Measurements from ENCODE around the gene ESR2. TPM values are rescaled to one million over a fixed set of nuclear protein-coding genes. Genes with fewer than 3 reads are reported as not detected.

ESR2 gene
- total RNA-seq, 1 donor from 2014 or later: not detected

DNA sequence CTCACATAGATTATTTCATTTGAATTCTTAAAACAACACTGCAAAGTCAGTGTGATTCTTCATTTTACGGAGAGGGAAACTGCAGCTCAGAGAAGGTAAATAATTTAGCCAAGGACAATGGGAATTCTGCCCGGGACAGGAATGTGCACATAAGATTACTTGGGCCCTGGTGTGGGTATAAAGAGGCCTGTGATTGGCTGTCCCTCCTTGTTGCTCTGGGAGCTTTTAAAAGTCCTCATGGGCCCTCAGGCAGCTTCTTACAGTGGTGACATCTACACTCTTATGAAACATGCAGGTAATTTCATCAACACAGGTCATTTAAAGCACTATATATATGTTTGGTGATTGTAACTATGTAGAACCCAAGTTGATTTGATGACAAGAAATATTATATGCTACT is 100.3 kb downstream of the ESR2 start:
- Mint-ChIP-seq H3K4me3 (ENCODE audit: unreplicated experiment) (no peak overlapping the region), H3K4me1 (ENCODE audit: unreplicated experiment) (peaks cover 11% of the 10 kb centered on the region), H3K27me3 (ENCODE audit: unreplicated experiment) (peaks cover 4% of the 10 kb centered on the region), H3K27ac (ENCODE audit: unreplicated experiment) (no peak overlapping the region), H3K36me3 (ENCODE audit: low read depth, unreplicated experiment) (no peaks in the 10 kb centered on the region), H3K9me3 (ENCODE audit: unreplicated experiment) (no peaks in the 10 kb centered on the region)
- no peak for DNase-seq (ENCODE audit: low spot score)
- TF ChIP-seq, protein P1, sequence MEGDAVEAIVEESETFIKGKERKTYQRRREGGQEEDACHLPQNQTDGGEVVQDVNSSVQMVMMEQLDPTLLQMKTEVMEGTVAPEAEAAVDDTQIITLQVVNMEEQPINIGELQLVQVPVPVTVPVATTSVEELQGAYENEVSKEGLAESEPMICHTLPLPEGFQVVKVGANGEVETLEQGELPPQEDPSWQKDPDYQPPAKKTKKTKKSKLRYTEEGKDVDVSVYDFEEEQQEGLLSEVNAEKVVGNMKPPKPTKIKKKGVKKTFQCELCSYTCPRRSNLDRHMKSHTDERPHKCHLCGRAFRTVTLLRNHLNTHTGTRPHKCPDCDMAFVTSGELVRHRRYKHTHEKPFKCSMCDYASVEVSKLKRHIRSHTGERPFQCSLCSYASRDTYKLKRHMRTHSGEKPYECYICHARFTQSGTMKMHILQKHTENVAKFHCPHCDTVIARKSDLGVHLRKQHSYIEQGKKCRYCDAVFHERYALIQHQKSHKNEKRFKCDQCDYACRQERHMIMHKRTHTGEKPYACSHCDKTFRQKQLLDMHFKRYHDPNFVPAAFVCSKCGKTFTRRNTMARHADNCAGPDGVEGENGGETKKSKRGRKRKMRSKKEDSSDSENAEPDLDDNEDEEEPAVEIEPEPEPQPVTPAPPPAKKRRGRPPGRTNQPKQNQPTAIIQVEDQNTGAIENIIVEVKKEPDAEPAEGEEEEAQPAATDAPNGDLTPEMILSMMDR (IDR thresholded peaks at IDR 0.05; ENCODE audit: unreplicated experiment): no peak

DNA sequence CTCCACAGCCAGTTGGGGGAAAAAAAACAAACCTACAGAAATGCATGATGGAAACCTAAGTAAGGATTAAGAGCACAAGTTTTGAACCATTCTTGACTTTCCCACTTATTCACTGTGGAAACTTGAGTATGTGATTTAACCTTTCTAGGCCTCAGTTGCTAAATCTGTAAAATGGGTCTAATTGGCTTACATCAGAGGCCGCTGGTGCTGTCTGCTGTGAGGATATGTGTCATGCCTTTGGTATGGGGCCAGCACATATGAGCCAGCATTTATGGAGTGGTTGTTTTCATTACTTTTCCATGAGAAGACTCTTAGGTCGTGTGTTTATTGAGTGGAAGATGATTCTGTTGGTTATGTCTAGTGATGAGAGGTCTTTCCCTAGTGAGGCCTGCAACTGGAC is 102.4 kb downstream of the ESR2 start:
- DNase-seq (ENCODE audit: low spot score): no peak
- Mint-ChIP-seq H3K36me3 (ENCODE audit: low read depth, unreplicated experiment) (peaks cover 4% of the 10 kb centered on the region), H3K27ac (ENCODE audit: unreplicated experiment) (no peak overlapping the region), H3K9me3 (ENCODE audit: unreplicated experiment) (no peaks in the 10 kb centered on the region), H3K4me1 (ENCODE audit: unreplicated experiment) (peaks cover 7% of the 10 kb centered on the region), H3K4me3 (ENCODE audit: unreplicated experiment) (no peak overlapping the region), H3K27me3 (ENCODE audit: unreplicated experiment) (peaks cover 2% of the 10 kb centered on the region)
- TF ChIP-seq, protein P1 (IDR thresholded peaks at IDR 0.05; ENCODE audit: unreplicated experiment): no peak

DNA sequence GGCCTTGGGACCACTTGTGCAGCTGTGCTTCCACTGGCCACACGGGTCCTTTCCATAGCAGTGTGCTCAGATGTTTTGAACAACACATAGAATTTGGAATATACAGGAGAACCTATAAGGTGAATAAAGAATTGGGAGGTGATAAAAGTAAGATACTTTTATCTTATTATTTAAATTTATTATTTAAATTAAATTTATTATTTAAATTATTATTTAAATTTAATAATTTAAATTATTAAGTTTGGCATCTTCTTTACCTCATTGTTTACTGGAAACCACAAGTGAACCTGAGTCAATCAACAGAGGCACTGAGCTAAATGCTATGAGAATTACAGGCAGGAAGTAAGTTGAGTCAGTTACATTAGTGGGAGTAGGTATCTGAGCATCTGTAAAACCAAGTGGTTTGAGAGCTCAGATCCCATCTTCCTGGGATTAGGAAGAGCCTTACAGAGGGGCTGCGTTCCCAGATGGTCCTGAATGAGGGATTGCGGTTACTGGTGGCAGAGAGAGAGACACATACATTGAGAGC is 103.1 kb downstream of the ESR2 start:
- H3K4me3 Mint-ChIP-seq (ENCODE audit: unreplicated experiment): no peak overlapping the region
- H3K36me3 Mint-ChIP-seq (ENCODE audit: low read depth, unreplicated experiment): peaks cover 4% of the 10 kb centered on the region
- H3K27me3 Mint-ChIP-seq (ENCODE audit: unreplicated experiment): peaks cover 2% of the 10 kb centered on the region
- TF ChIP-seq, protein P1 (IDR thresholded peaks at IDR 0.05; ENCODE audit: unreplicated experiment): no peak
- peaks cover 7% of the 10 kb centered on the region for H3K4me1 Mint-ChIP-seq (ENCODE audit: unreplicated experiment)
- no peak for DNase-seq (ENCODE audit: low spot score)
- H3K27ac Mint-ChIP-seq (ENCODE audit: unreplicated experiment): no peak overlapping the region
- no peaks in the 10 kb centered on the region for H3K9me3 Mint-ChIP-seq (ENCODE audit: unreplicated experiment)

DNA sequence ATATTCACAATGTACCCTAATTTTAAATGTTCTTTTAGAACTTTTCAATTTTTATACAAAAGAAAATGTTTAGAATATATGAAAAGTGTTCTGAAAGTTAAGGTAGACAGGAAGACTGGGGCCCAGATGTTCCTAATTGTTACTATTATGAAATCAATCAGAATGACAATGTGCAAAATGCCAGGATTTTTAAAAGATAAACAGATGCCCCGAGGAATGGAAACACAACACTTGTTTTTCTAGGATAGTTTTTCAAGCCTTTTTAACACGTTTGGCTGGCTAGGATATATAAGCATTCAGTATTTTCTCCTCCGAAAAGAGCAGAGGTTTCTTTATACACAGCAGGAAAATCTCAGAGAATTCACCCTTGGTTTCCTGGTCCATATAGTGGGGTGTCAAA is 106.8 kb downstream of the ESR2 start:
- Mint-ChIP-seq H3K27me3 (ENCODE audit: unreplicated experiment) (peaks cover 4% of the 10 kb centered on the region), H3K4me3 (ENCODE audit: unreplicated experiment) (no peak overlapping the region), H3K9me3 (ENCODE audit: unreplicated experiment) (no peaks in the 10 kb centered on the region), H3K27ac (ENCODE audit: unreplicated experiment) (no peak overlapping the region), H3K4me1 (ENCODE audit: unreplicated experiment) (peaks cover 3% of the 10 kb centered on the region), H3K36me3 (ENCODE audit: low read depth, unreplicated experiment) (peaks cover 18% of the 10 kb centered on the region)
- TF ChIP-seq, protein P1 (IDR thresholded peaks at IDR 0.05; ENCODE audit: unreplicated experiment): no peak
- DNase-seq (ENCODE audit: low spot score): no peak

DNA sequence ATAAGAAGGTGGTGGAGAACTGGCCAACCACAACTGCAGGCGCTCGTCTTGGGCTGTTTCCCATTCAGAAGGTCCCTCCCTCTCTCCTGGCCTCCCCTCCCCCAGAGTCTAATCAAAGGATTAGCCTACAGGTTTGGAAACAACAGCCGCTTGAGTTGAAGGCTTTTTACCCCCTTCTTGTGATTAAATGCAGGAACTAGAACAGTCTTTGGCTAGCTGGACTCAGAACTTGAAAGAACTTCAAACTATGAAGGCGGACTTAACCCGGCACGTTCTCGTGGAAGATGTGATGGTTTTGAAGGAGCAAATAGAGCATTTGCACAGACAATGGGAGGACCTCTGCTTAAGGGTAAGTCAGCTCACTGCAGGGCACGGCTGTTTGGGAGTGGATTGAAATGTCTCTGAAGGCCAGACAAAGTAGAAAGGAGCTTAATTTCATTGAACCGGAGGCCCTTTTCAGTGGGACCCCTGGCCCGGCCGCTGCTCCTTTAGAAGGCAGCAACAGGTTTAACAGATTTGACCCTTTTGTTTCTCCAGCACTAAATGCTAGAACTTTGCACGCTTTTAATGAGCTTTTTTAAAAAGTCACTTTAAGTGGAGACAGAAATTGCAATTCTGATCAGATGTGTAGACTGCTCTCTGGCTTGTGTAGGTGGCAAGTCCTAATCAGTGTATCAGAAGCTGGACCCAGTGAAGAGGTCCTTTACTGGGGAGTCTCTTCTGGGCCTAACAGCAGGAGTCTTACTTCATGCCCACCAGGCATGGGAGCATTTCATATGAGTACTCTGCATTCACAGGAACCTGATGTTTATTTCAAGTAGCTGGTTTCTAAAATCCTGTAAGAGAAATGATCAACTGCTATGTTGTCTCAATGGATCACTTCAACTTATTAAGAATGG is 107.7 kb downstream of the ESR2 start:
- no peak for DNase-seq (ENCODE audit: low spot score)
- H3K27me3 Mint-ChIP-seq (ENCODE audit: unreplicated experiment): peaks cover 4% of the 10 kb centered on the region
- H3K4me1 Mint-ChIP-seq (ENCODE audit: unreplicated experiment): peaks cover 3% of the 10 kb centered on the region
- no peak overlapping the region for H3K27ac Mint-ChIP-seq (ENCODE audit: unreplicated experiment)
- H3K36me3 Mint-ChIP-seq (ENCODE audit: low read depth, unreplicated experiment): peaks cover 18% of the 10 kb centered on the region
- TF ChIP-seq, protein P1 (IDR thresholded peaks at IDR 0.05; ENCODE audit: unreplicated experiment): no peak
- H3K9me3 Mint-ChIP-seq (ENCODE audit: unreplicated experiment): no peaks in the 10 kb centered on the region
- no peak overlapping the region for H3K4me3 Mint-ChIP-seq (ENCODE audit: unreplicated experiment)
